Adrenal gland (tissue), 12 donors: ENCODE data around the gene ERC1. TPM values are rescaled to one million over a fixed set of nuclear protein-coding genes. Genes with fewer than 3 reads are reported as not detected.

Source experiments
- DNase-seq, 7 donors: peaks; one replicate each; pipeline ENCODE4 v3.0.0-alpha.2; 2019 to 2020
- H3K27ac ChIP-seq, 5 donors: fragments of 200-600 bp; sonication (generic) in 4 of 5; 1 replicate in 3 of 5; 2 replicates in 2 of 5; pipeline versions ENCODE4 v1.5.1 to v1.8.0; 2016 to 2020; ENCODE audit warnings: mild to moderate bottlenecking in 1 of 5
- H3K27me3 ChIP-seq: fragments of 200-600 bp; 2 replicates; pipeline ENCODE4 v1.8.0; 2021
- H3K36me3 ChIP-seq, 2 donors: fragments of 200-600 bp; replicated peaks in 1 of 2; 1 replicate in 1 of 2; 2 replicates in 1 of 2; pipeline versions ENCODE4 v1.5.1 to v1.8.0; 2018 to 2022
- H3K4me1 ChIP-seq, 2 donors: fragments of 200-600 bp; replicated peaks in 1 of 2; 1 replicate in 1 of 2; 2 replicates in 1 of 2; pipeline versions ENCODE4 v1.5.1 to v1.8.0; 2018 to 2021
- H3K4me3 ChIP-seq, 4 donors: fragments of 200-600 bp; sonication (generic) in 3 of 4; one replicate each; pipeline ENCODE4 v1.5.1; 2016 to 2018
- H3K9me3 ChIP-seq, 3 donors: fragments of 200-600 bp; sonication (generic) in 1 of 3; replicated peaks in 1 of 3; 1 replicate in 2 of 3; 2 replicates in 1 of 3; pipeline versions ENCODE4 v1.5.1 to v1.8.0; 2016 to 2021
- POLR2A ChIP-seq, 2 donors: fragments of 450-650 bp; IDR thresholded peaks; one replicate each; pipeline ENCODE4 v1.6.1; 2017; ENCODE audit warnings: antibody characterized with exemption in 2 of 2, mild to moderate bottlenecking in 2 of 2, moderate library complexity in 1 of 2
- WGBS, 4 donors: extraction: QIAGEN DNeasy Blood & Tissue Kit in 2 of 4; methylation state at CpG; one replicate each; pipeline versions ENCODE4 v1.1.5 to v1.1.7; 2013 to 2017; 5-methylcytosine and 5-hydroxymethylcytosine counted together
- intact Hi-C, 2 donors: fragments of 100-400 bp; cut with DNase I; formaldehyde crosslinking; loops; one replicate each; pipeline versions ENCODE4 v1.14.1 to v1.15.0; 2022 to 2023
- polyA plus RNA-seq, 3 donors: library from polyadenylated mRNA; stranded (reverse); fragments of 200-250 nt in 2 of 3; fragments of 350-450 nt in 1 of 3; fragmentation: Illumina TruSeq in 1 of 3; extraction: RNeasy Lipid Tissue Mini Kit (QIAGEN cat#74804) in 1 of 3; gene quantifications; one replicate each; pipeline ENCODE4 v1.2.3, GENCODE V29; 2013 to 2014
- total RNA-seq, 9 donors: library from RNA; depleted of rRNA in 4 of 9; stranded (reverse); fragments of >200 nt in 4 of 9; fragments of 120-200 nt in 1 of 9; fragmentation: NEBNext Ultra II Directional in 1 of 9; extraction: Animal tissue kit (Norgen Biotek cat#: 25700) in 1 of 9; gene quantifications; one replicate each; pipeline versions ENCODE4 v1.1.0 to v1.2.4, GENCODE V29; 2013 to 2023
- TF ChIP-seq, protein P1 (sequence below), 6 experiments: fragments of 450-650 bp in 4 of 6; fragments of 200-600 bp in 2 of 6; sonication (generic) in 1 of 6; IDR thresholded peaks; 1 replicate in 5 of 6; 2 replicates in 1 of 6; pipeline versions ENCODE4 v1.5.1 to v1.8.0; 2016 to 2021; ENCODE audit warnings: antibody characterized with exemption in 6 of 6, mild to moderate bottlenecking in 2 of 6, moderate library complexity in 1 of 6
- donor health status: healthy with polysubstance abuse.
- donor health status: Bipolar disorder and iron deficiency.
- donor health status: DM: yes; HTN: yes; CAD: no.
- donor health status: DM: no; HTN: no; CAD: no.
- donor health status: DM: no; HTN: no; CAD: no.
- donor health status: DM: yes; HTN: yes; CAD: no.

ERC1 gene
- total and polyA plus RNA-seq, 12 donors = 4.1 to 79.5 (median 40.2) TPM

DNA sequence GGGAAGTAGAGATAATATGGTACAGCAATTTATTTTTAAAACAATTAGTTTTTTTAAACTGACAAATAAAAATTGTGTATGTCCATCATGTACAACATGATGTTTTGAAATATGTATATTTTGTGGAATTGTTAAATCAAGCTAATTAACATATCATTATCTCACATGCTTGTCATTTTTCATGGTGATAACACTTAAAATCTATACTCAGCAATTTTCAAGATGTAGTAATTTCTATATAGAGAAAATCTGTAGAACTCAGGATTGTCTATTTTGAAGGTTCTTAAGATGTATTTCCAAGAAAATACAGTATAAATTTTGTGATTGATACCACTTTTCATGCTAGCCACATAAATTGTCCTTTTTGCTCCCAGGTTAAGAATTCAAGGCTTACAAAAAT is 356.3 kb downstream of the ERC1 start:
- H3K4me3 ChIP-seq = no peak overlapping the region

DNA sequence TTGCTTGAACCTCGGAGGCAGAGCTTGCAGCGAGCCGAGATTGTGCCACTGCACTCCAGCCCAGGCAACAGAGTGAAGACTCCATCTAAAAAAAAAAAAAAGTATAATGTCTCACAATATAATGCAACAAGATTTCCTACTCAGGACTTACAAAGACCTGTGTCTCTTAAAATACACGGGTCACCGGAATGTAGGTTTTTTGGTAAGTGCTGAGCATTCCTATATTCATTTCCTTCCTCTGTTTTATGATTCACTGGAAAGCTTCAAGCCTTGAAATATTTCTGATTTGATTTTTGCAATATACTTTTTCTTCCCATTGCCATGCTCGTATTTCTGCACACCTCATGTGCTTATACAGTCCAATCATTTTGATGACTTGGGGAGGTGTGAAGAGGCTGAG is 357.6 kb downstream of the ERC1 start:
- TF ChIP-seq POLR2A (IDR thresholded peaks at IDR 0.05) = no peak
- TF ChIP-seq, protein P1, sequence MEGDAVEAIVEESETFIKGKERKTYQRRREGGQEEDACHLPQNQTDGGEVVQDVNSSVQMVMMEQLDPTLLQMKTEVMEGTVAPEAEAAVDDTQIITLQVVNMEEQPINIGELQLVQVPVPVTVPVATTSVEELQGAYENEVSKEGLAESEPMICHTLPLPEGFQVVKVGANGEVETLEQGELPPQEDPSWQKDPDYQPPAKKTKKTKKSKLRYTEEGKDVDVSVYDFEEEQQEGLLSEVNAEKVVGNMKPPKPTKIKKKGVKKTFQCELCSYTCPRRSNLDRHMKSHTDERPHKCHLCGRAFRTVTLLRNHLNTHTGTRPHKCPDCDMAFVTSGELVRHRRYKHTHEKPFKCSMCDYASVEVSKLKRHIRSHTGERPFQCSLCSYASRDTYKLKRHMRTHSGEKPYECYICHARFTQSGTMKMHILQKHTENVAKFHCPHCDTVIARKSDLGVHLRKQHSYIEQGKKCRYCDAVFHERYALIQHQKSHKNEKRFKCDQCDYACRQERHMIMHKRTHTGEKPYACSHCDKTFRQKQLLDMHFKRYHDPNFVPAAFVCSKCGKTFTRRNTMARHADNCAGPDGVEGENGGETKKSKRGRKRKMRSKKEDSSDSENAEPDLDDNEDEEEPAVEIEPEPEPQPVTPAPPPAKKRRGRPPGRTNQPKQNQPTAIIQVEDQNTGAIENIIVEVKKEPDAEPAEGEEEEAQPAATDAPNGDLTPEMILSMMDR (IDR thresholded peaks at IDR 0.05) = no peak
- Histone ChIP-seq H3K4me1 (peaks cover 9 to 13% of the 10 kb centered on the region in 2 donors), H3K9me3 (no peaks in the 10 kb centered on the region), H3K4me3 (no peak overlapping the region), H3K27me3 (no peaks in the 10 kb centered on the region), H3K27ac (no peak overlapping the region), H3K36me3 (no peaks in the 10 kb centered on the region)
- intact Hi-C loops = no loop called here
- WGBS, 4 donors = 89 to 93% (median 92%) methylated on average over 6 of the region's 6 CpGs
- DNase-seq = no peak

More for the DNA sequence above, 356.3 kb downstream of the ERC1 start:
- no peak for DNase-seq
- peaks cover 9 to 13% of the 10 kb centered on the region in 2 donors for H3K4me1 ChIP-seq
- TF ChIP-seq, protein P1 (IDR thresholded peaks at IDR 0.05) = no peak
- TF ChIP-seq POLR2A (IDR thresholded peaks at IDR 0.05) = no peak
- H3K27me3 ChIP-seq = no peaks in the 10 kb centered on the region
- intact Hi-C loops = no loop called here
- H3K9me3 ChIP-seq = no peaks in the 10 kb centered on the region
- no peaks in the 10 kb centered on the region for H3K36me3 ChIP-seq
- H3K27ac ChIP-seq = no peak overlapping the region

DNA sequence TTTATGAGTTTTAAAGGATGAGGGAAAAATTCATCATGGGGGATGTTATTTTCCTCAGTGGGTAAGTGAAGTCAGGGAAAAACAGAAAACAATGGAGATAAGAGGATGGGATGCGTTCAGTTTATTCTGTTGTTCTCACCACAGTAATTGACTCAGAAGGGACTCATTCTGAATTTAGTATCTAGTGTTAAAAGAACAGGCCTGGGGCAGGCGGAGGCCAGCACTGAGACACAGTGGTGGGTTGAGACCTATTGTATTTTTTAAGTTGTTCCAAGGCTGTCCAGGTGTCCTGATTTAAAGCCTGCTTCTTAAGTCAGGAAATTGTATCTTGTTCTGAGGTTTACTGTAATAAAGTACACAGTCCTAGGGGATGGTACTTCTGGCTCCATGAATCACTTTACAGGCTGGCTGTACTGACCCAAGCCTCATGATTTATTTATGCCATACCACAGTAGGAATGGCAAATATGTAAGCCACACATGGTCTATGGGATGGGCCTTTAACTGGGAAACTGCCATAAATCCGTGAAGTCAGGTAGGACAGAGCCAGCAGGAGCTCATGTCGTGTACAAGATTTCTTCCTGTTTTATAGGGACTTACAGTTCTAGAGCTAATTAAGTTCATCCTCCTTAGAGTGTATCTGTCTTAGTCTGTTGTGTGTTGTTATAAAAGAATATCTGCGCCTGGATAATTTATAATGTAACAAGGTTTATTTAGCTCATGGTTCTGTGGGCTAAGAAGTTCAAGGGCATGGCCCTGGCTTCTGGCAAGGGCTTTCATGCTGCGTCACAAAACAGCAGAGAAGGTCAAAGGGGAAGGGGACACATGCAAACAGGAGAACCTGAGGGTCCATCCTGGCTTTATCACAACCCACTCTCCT is 359.3 kb downstream of the ERC1 start:
- Histone ChIP-seq H3K4me1 (peaks cover 9 to 13% of the 10 kb centered on the region in 2 donors), H3K27ac (peak overlapping the region in 3 of 5 donors; percentile 5 to 72 (median 14)), H3K36me3 (no peaks in the 10 kb centered on the region), H3K27me3 (no peaks in the 10 kb centered on the region), H3K9me3 (no peaks in the 10 kb centered on the region), H3K4me3 (no peak overlapping the region)
- WGBS, 4 donors = 52 to 60% (median 58%) methylated on average over 6 of the region's 6 CpGs
- intact Hi-C loops = no loop called here
- TF ChIP-seq, protein P1 (IDR thresholded peaks at IDR 0.05) = no peak
- TF ChIP-seq POLR2A (IDR thresholded peaks at IDR 0.05) = no peak
- DNase-seq = peak in 2 of 7 donors; percentile 15 to 25

DNA sequence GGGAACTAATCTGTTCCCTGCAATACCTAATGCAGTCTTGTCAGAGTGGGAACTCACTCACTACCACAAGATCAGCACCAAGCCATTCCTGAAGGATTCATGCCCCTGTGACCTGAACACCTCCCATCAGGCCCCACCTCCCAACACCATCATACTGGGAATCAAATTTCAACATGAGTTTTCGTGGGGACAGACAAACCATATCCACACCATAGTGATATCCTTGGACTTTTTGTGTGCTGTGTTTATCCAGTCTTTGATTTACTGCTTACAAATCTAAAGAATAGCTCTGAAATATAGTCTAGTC is 359.9 kb downstream of the ERC1 start:
- Histone ChIP-seq H3K36me3 (no peaks in the 10 kb centered on the region), H3K4me3 (no peak overlapping the region), H3K27ac (peak overlapping the region in 2 of 5 donors; percentile 5 to 72), H3K27me3 (no peaks in the 10 kb centered on the region), H3K9me3 (no peaks in the 10 kb centered on the region), H3K4me1 (peaks cover 9 to 13% of the 10 kb centered on the region in 2 donors)
- WGBS, 4 donors = 45 to 72% (median 51%) methylated on average over 1 of the region's 1 CpG
- peak in 1 of 7 donors; percentile 13 for DNase-seq
- intact Hi-C loops = no loop called here
- TF ChIP-seq, protein P1 (IDR thresholded peaks at IDR 0.05) = no peak
- no peak for TF ChIP-seq POLR2A (IDR thresholded peaks at IDR 0.05)
